Fibroblast of lung (primary cell): ENCODE data around the gene ABCC11. TPM values are rescaled to one million over a fixed set of nuclear protein-coding genes. Genes with fewer than 3 reads are reported as not detected.
A peak's percentile ranks its signal among the peaks of the same experiment; 100 is the strongest.

Experiments
- DNase-seq, 2 donors: peaks; one replicate each; pipeline versions ENCODE4 v3.0.0 to v3.0.0-alpha.2; 2010; ENCODE audit warnings: low read depth in 2 of 2
- H2AFZ ChIP-seq: 2 replicates; pipeline ENCODE4 v1.5.1; 2012; ENCODE audit warnings: low read length, control low read depth, inconsistent platforms
- H3K27ac ChIP-seq: 2 replicates; pipeline ENCODE4 v1.5.1; 2011; ENCODE audit warnings: low read length, control low read depth; ENCODE audit not compliant: insufficient read depth
- H3K27me3 ChIP-seq: 2 replicates; pipeline ENCODE4 v1.5.1; 2011; ENCODE audit warnings: mild to moderate bottlenecking, low read length; ENCODE audit not compliant: control insufficient read depth, insufficient read depth
- H3K36me3 ChIP-seq: 2 replicates; pipeline ENCODE4 v1.5.1; 2011; ENCODE audit warnings: low read length; ENCODE audit not compliant: control insufficient read depth, insufficient read depth
- H3K4me1 ChIP-seq: 2 replicates; pipeline ENCODE4 v1.5.1; 2011; ENCODE audit warnings: low read length; ENCODE audit not compliant: control insufficient read depth, insufficient read depth; ENCODE audit errors: extremely low read depth
- H3K4me2 ChIP-seq: 2 replicates; pipeline ENCODE4 v1.5.1; 2011; ENCODE audit warnings: low read length, control low read depth; ENCODE audit not compliant: insufficient read depth; ENCODE audit errors: extremely low read depth
- H3K4me3 ChIP-seq, 4 experiments: fragments of 200-600 bp in 1 of 4; sonication (generic) in 1 of 4; replicated peaks in 1 of 4; 2 replicates each; pipeline ENCODE4 v1.5.1; 2011 to 2016; ENCODE audit warnings: low read length in 4 of 4, low read depth in 3 of 4, mild to moderate bottlenecking in 3 of 4, control low read depth in 2 of 4, inconsistent platforms in 1 of 4, mixed read lengths in 1 of 4; ENCODE audit not compliant: insufficient read depth in 1 of 4; ENCODE audit errors: control extremely low read depth in 1 of 4
- H3K79me2 ChIP-seq: 2 replicates; pipeline ENCODE4 v1.5.1; 2012; ENCODE audit warnings: mild to moderate bottlenecking, low read length, inconsistent platforms; ENCODE audit not compliant: control insufficient read depth, insufficient read depth
- H3K9ac ChIP-seq: 2 replicates; pipeline ENCODE4 v1.5.1; 2011; ENCODE audit warnings: mild to moderate bottlenecking, low read length, control low read depth; ENCODE audit not compliant: insufficient read depth
- H3K9me3 ChIP-seq: 2 replicates; pipeline ENCODE4 v1.5.1; 2012; ENCODE audit warnings: low read depth, low read length; ENCODE audit not compliant: control insufficient read depth, insufficient read depth
- H4K20me1 ChIP-seq: 2 replicates; pipeline ENCODE4 v1.5.1; 2011; ENCODE audit warnings: low read length; ENCODE audit not compliant: control insufficient read depth, insufficient read depth; ENCODE audit errors: extremely low read depth
- CTCF ChIP-seq, 2 donors: IDR thresholded peaks in 1 of 2; conservative IDR thresholded peaks in 1 of 2; 1 replicate in 1 of 2; 2 replicates in 1 of 2; pipeline ENCODE4 v1.5.1; 2011 to 2012; ENCODE audit warnings: low read length in 2 of 2, control low read depth in 1 of 2, inconsistent platforms in 1 of 2, low read depth in 1 of 2, mild to moderate bottlenecking in 1 of 2
- EZH2 ChIP-seq: IDR thresholded peaks from 2 replicates; pipeline ENCODE4 v1.5.1; 2012; ENCODE audit warnings: low read length, control low read depth, mild to moderate bottlenecking; ENCODE audit errors: missing control alignments
- polyA plus RNA-seq, 2 donors: library from polyadenylated mRNA; depleted of rRNA in 1 of 2; stranded (reverse) in 1 of 2; unstranded in 1 of 2; fragments of >200 nt; gene quantifications; 2 replicates each; pipeline ENCODE4 v1.2.1, GENCODE V29; 2011 to 2012; ENCODE audit warnings: missing spikeins in 1 of 2
- total RNA-seq: library from RNA; depleted of rRNA; stranded (reverse); fragments of >200 nt; gene quantifications from 2 replicates; pipeline ENCODE4 v1.2.1, GENCODE V29; 2014

The ABCC11 gene
- total and polyA plus RNA-seq, 2 donors (not counting 1 experiment from before 2014, with no cell fraction given) = 0.17 to 0.20 TPM

GRCh38 chr16:48143812-48144368, 103.4 kb downstream of the ABCC11 start:
- H3K4me3 ChIP-seq = no peak overlapping the region
- H3K36me3 ChIP-seq = no peaks in the 10 kb centered on the region
- H3K9ac ChIP-seq = no peak overlapping the region
- TF ChIP-seq EZH2 (no peak), CTCF (conservative IDR thresholded peaks at IDR 0.05 in 1 of 2, IDR thresholded peaks at IDR 0.05 in 1 of 2; ENCODE audit: low read depth in 1 of 2, low read length in 2 of 2) (no peak)
- H3K4me2 ChIP-seq = no peak overlapping the region
- no peaks in the 10 kb centered on the region for H3K27me3 ChIP-seq
- no peaks in the 10 kb centered on the region for H3K9me3 ChIP-seq
- H3K4me1 ChIP-seq = no peaks in the 10 kb centered on the region
- H4K20me1 ChIP-seq = no peaks in the 10 kb centered on the region
- no peaks in the 10 kb centered on the region for H3K79me2 ChIP-seq
- peak in 1 of 2 donors; percentile 25 for DNase-seq
- H3K27ac ChIP-seq = no peak overlapping the region
- no peak overlapping the region for H2AFZ ChIP-seq

- Histone ChIP-seq H3K9me3 (no peaks in the 10 kb centered on the region), H3K27me3 (no peaks in the 10 kb centered on the region), H3K4me1 (no peaks in the 10 kb centered on the region), H3K4me2 (no peak overlapping the region), H3K27ac (no peak overlapping the region), H4K20me1 (no peaks in the 10 kb centered on the region), H3K4me3 (no peak overlapping the region), H3K36me3 (no peaks in the 10 kb centered on the region), H2AFZ (no peak overlapping the region), H3K9ac (no peak overlapping the region), H3K79me2 (no peaks in the 10 kb centered on the region)
- TF ChIP-seq CTCF (conservative IDR thresholded peaks at IDR 0.05 in 1 of 2, IDR thresholded peaks at IDR 0.05 in 1 of 2; ENCODE audit: low read depth in 1 of 2, low read length in 2 of 2) = no peak
- no peak for TF ChIP-seq EZH2
- DNase-seq = no peak
Observed at GRCh38 chr16:48140821-48141220, 106.5 kb downstream of the ABCC11 start.

GRCh38 chr16:48139517-48139916, 107.8 kb downstream of the ABCC11 start:
- Histone ChIP-seq H2AFZ (no peak overlapping the region), H3K36me3 (no peaks in the 10 kb centered on the region), H3K9me3 (no peaks in the 10 kb centered on the region), H4K20me1 (no peaks in the 10 kb centered on the region), H3K4me1 (no peaks in the 10 kb centered on the region), H3K79me2 (no peaks in the 10 kb centered on the region), H3K9ac (no peak overlapping the region), H3K27me3 (no peaks in the 10 kb centered on the region), H3K4me3 (no peak overlapping the region), H3K27ac (no peak overlapping the region), H3K4me2 (no peak overlapping the region)
- TF ChIP-seq CTCF (conservative IDR thresholded peaks at IDR 0.05 in 1 of 2, IDR thresholded peaks at IDR 0.05 in 1 of 2; ENCODE audit: low read depth in 1 of 2, low read length in 2 of 2) (no peak), EZH2 (no peak)
- DNase-seq = no peak
